Measurements from ENCODE around the gene C11orf87. TPM values are rescaled to one million over a fixed set of nuclear protein-coding genes. Genes with fewer than 3 reads are reported as not detected.

The C11orf87 gene
- total RNA-seq, 1 experiment from 2014 or later, result not detected

DNA sequence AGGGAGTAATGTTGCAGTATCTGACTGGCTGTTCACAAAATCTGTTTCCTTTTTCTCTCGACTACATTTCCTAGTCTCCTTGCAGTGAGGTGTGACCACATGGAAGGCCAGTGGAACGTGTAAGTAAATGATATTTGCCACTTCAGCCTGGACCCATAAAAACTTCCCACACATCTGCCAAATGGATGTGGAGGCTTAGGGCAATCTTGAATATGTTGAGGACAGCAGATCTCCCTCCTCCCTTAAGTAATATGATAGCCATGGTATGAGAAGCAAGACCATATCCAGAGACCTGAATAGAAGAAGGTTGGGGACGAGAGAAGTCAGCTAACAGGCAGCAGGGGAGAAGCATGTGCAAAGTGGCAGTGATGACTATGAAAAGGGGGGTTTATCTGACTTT is 33.0 kb upstream of the C11orf87 start:
- no TSS peak for BruUV-seq (replicated peaks)

DNA sequence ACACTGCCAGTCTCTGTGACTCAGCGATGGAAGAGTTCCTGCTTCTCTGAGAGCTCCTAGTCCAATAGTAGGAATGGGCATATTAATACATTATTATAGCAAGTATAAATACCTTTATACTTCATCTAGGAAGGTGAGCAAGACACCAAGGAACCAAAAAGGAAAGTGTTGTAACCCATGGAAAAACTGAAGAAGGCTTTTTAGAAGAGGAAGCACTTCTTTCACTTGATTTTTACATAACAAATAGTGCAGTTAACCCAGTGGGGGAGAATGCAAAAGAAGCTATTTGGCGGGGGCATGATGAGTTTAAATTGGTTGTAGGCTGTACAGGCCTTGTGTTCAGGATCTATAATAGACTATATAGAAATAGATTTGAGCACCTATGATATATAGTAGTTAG is 31.2 kb upstream of the C11orf87 start:
- no peak overlapping the region for H3K4me3 Mint-ChIP-seq (ENCODE audit: unreplicated experiment)
- no peak overlapping the region for H3K27ac Mint-ChIP-seq (ENCODE audit: low read depth, unreplicated experiment)
- no peaks in the 10 kb centered on the region for H3K4me1 Mint-ChIP-seq (ENCODE audit: insufficient read depth, unreplicated experiment)
- TF ChIP-seq, protein P1, sequence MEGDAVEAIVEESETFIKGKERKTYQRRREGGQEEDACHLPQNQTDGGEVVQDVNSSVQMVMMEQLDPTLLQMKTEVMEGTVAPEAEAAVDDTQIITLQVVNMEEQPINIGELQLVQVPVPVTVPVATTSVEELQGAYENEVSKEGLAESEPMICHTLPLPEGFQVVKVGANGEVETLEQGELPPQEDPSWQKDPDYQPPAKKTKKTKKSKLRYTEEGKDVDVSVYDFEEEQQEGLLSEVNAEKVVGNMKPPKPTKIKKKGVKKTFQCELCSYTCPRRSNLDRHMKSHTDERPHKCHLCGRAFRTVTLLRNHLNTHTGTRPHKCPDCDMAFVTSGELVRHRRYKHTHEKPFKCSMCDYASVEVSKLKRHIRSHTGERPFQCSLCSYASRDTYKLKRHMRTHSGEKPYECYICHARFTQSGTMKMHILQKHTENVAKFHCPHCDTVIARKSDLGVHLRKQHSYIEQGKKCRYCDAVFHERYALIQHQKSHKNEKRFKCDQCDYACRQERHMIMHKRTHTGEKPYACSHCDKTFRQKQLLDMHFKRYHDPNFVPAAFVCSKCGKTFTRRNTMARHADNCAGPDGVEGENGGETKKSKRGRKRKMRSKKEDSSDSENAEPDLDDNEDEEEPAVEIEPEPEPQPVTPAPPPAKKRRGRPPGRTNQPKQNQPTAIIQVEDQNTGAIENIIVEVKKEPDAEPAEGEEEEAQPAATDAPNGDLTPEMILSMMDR (IDR thresholded peaks at IDR 0.05; ENCODE audit: unreplicated experiment), result no peak
- CTCF ChIA-PET, result interaction anchor here (0.6 kb wide), 1 partner anchor 95 kb away, joined by 3 read pairs; no protein-coding TSS in a partner anchor
- H3K36me3 Mint-ChIP-seq (ENCODE audit: insufficient read depth, unreplicated experiment), result no peaks in the 10 kb centered on the region
- H3K9me3 Mint-ChIP-seq (ENCODE audit: unreplicated experiment), result no peaks in the 10 kb centered on the region
- POLR2A ChIA-PET, result interaction anchor here (1.0 kb wide), 1 partner anchor 12 kb away, joined by 3 read pairs; no protein-coding TSS in a partner anchor
- DNase-seq (ENCODE audit: unreplicated experiment), result no peak
- intact Hi-C loops (cut with micrococcal nuclease), result no loop called here
- no peaks in the 10 kb centered on the region for H3K27me3 Mint-ChIP-seq (ENCODE audit: insufficient read depth, unreplicated experiment)
- no TSS peak for BruUV-seq (replicated peaks)

More for the DNA sequence above, 33.0 kb upstream of the C11orf87 start:
- TF ChIP-seq, protein P1 (IDR thresholded peaks at IDR 0.05; ENCODE audit: unreplicated experiment), result no peak
- Mint-ChIP-seq H3K27me3 (ENCODE audit: insufficient read depth, unreplicated experiment) (no peaks in the 10 kb centered on the region), H3K4me1 (ENCODE audit: insufficient read depth, unreplicated experiment) (no peaks in the 10 kb centered on the region), H3K36me3 (ENCODE audit: insufficient read depth, unreplicated experiment) (no peaks in the 10 kb centered on the region), H3K4me3 (ENCODE audit: unreplicated experiment) (no peak overlapping the region), H3K9me3 (ENCODE audit: unreplicated experiment) (no peaks in the 10 kb centered on the region), H3K27ac (ENCODE audit: low read depth, unreplicated experiment) (no peak overlapping the region)
- intact Hi-C loops (cut with micrococcal nuclease), result no loop called here
- POLR2A ChIA-PET, result no interaction called here
- DNase-seq (ENCODE audit: unreplicated experiment), result no peak
- CTCF ChIA-PET, result no interaction called here

DNA sequence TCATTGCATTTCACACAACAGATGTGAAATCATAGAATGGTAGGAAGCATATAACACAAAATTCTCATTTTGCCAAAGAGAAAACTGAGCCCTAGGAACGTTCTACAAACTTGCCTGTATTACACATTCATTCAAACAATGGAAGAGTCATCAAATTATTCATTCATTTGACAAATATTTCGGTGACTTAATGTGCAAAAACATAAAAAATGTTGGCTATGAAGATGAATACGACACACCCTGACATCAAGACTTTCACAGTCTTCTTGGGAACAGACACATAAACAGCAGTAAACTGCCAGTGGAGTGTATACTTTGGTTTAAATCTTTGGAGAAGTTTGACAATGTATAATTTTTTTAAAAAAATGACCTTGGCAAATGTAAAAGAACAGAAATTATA is 20.4 kb upstream of the C11orf87 start:
- Mint-ChIP-seq H3K9me3 (ENCODE audit: unreplicated experiment) (no peaks in the 10 kb centered on the region), H3K4me1 (ENCODE audit: insufficient read depth, unreplicated experiment) (no peaks in the 10 kb centered on the region), H3K27ac (ENCODE audit: low read depth, unreplicated experiment) (no peak overlapping the region), H3K27me3 (ENCODE audit: insufficient read depth, unreplicated experiment) (no peaks in the 10 kb centered on the region), H3K36me3 (ENCODE audit: insufficient read depth, unreplicated experiment) (no peaks in the 10 kb centered on the region), H3K4me3 (ENCODE audit: unreplicated experiment) (no peak overlapping the region)
- ChIA-PET CTCF (no interaction called here), POLR2A (no interaction called here)
- DNase-seq (ENCODE audit: unreplicated experiment), result no peak
- no TSS peak for BruUV-seq (replicated peaks)
- TF ChIP-seq, protein P1 (IDR thresholded peaks at IDR 0.05; ENCODE audit: unreplicated experiment), result no peak
- intact Hi-C loops (cut with micrococcal nuclease), result no loop called here

DNA sequence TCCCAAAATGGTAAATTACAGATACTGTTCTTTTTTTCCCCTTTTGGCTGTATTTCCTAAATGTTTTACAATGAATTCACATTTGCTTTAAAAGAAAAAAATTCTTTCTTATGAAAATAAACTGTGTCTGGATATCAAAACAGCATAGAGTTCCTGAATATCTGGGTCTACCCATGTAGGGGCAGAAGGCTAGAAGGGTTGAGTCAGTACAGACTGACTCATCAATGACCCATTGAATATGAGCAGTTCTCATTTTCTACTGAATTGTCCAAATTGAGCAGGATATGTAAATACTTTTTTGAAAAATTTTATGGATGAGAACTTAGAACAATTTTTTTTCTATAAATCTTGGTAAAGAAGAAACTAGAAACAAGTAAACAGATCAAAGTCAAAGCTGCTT is 16.3 kb upstream of the C11orf87 start:
- BruUV-seq (replicated peaks), result no TSS peak
- TF ChIP-seq, protein P1 (IDR thresholded peaks at IDR 0.05; ENCODE audit: unreplicated experiment), result no peak
- POLR2A ChIA-PET, result no interaction called here
- no peak overlapping the region for H3K27ac Mint-ChIP-seq (ENCODE audit: low read depth, unreplicated experiment)
- H3K4me3 Mint-ChIP-seq (ENCODE audit: unreplicated experiment), result no peak overlapping the region
- CTCF ChIA-PET, result no interaction called here
- H3K36me3 Mint-ChIP-seq (ENCODE audit: insufficient read depth, unreplicated experiment), result no peaks in the 10 kb centered on the region
- intact Hi-C loops (cut with micrococcal nuclease), result no loop called here
- no peaks in the 10 kb centered on the region for H3K27me3 Mint-ChIP-seq (ENCODE audit: insufficient read depth, unreplicated experiment)
- H3K4me1 Mint-ChIP-seq (ENCODE audit: insufficient read depth, unreplicated experiment), result no peaks in the 10 kb centered on the region
- H3K9me3 Mint-ChIP-seq (ENCODE audit: unreplicated experiment), result no peaks in the 10 kb centered on the region
- peak; percentile 13 for DNase-seq (ENCODE audit: unreplicated experiment)

Measured in MCF 10A (cell line).